Measurements from ENCODE around the gene DBNL.

DNA sequence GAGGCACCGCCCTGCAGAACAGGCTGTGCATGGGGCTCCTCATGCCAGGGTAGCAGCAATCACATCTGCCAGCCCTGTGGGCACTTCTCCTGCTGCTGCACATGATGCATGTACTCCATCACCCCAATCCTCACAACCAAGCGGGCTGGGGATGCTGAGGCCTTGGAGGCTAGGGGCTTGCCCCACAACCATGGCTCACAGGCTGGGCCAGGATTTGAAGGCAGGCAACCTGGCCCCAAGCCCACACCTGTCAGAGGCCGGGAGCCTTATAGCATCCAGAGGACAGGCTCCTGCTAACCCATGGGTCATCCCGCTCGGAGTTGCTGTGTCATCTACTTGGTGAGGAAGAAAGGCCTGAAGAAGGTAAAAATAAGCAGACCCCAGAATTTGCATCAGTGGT is 35.6 kb downstream of the DBNL start:
- TF ChIP-seq CTCF (IDR thresholded peaks at IDR 0.05; ENCODE audit: low read depth, low read length, poor library complexity, severe bottlenecking): no peak
- no peak for TF ChIP-seq EZH2phosphoT487 (IDR thresholded peaks at IDR 0.05; ENCODE audit: borderline replicate concordance, low read length)
